Measurements from ENCODE around the gene IRF6. TPM values are rescaled to one million over a fixed set of nuclear protein-coding genes. Genes with fewer than 3 reads are reported as not detected.

Gene IRF6
- total and polyA plus RNA-seq, 2 of the 8 experiments (the other 6 are each of a cell fraction or from before 2014, with no cell fraction given): 9.6 to 13.4 TPM

DNA sequence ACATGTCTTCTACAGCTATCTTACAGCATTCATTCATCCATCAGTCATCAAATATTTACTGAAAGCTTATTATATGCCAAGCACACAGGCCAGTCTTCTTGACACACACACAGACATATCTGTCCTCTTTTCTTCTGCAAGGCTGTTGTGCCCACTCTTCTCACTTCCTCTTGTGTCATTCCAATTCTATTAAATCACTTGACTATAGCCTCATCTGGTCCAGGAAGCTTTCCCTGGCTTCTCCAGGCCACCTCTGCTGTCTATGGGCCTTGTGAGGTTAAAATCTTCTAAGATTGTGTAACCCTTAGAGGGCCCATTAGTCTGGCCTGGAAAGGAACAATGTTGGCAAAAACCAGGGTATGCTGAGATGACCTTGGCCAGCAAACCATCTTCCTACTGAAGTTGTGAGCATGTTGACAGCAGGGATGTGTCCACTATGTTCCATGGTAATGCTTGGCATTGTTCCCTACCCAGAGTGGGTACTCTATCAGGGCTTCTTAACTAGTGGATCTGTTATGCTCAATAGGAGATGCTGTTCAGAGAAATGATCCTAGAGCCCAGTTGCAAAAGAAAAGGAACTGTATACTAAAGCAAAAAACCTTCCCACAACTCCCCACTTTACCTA lies 44.8 kb downstream of the IRF6 start:
- CTCF ChIA-PET (ENCODE audit: partially characterized antibody): interaction anchor here (1.0 to 4.4 kb wide), 3 partner anchors 13 to 194 kb away, joined by 3 to 22 read pairs (median 6); no protein-coding TSS in a partner anchor
- no peak overlapping the region for H2BK12ac ChIP-seq (ENCODE audit: low read depth, low read length)
- no peak overlapping the region for H3K23ac ChIP-seq (ENCODE audit: insufficient read length)
- no peaks in the 10 kb centered on the region for H3K79me1 ChIP-seq (ENCODE audit: low read depth, low read length)
- H3K79me2 ChIP-seq (ENCODE audit: control insufficient read depth in 1 of 2, insufficient read depth in 2 of 2, low read length in 2 of 2): no peaks in the 10 kb centered on the region
- H3K14ac ChIP-seq (ENCODE audit: insufficient read length): no peak overlapping the region
- no peaks in the 10 kb centered on the region for H3K23me2 ChIP-seq (ENCODE audit: low read depth, low read length)
- no peaks in the 10 kb centered on the region for H3K36me3 ChIP-seq (ENCODE audit: control insufficient read depth in 2 of 4, insufficient read depth in 4 of 4, low read length in 3 of 4)
- no peak overlapping the region for H3K9ac ChIP-seq (replicated peaks in 1 of 4; ENCODE audit: extremely low read depth in 1 of 4, low read depth in 3 of 4, low read length in 3 of 4)
- no peak overlapping the region for H4K5ac ChIP-seq (ENCODE audit: insufficient read length, low read depth, low read length)
- H4K91ac ChIP-seq (replicated peaks; ENCODE audit: insufficient read length, low read length): no peak overlapping the region
- no peak overlapping the region for H3K18ac ChIP-seq (ENCODE audit: extremely low read depth, low read length)
- H3K4me2 ChIP-seq (ENCODE audit: insufficient read depth in 1 of 2, low read depth in 2 of 2, low read length in 2 of 2): no peak overlapping the region
- H2AK5ac ChIP-seq (ENCODE audit: low read depth, low read length): no peak overlapping the region
- H3K4ac ChIP-seq (replicated peaks; ENCODE audit: insufficient read length, low read depth, low read length): no peak overlapping the region
- no peak overlapping the region for H3K4me3 ChIP-seq (ENCODE audit: extremely low read depth in 1 of 4, insufficient read depth in 2 of 4, low read depth in 3 of 4, low read length in 4 of 4)
- H2AFZ ChIP-seq (ENCODE audit: low read length): no peak overlapping the region
- H4K20me1 ChIP-seq (replicated peaks in 1 of 2; ENCODE audit: control insufficient read depth in 1 of 2, insufficient read depth in 2 of 2, low read length in 2 of 2): no peaks in the 10 kb centered on the region
- H2BK15ac ChIP-seq (ENCODE audit: low read length): no peak overlapping the region
- no peak overlapping the region for H3K56ac ChIP-seq (replicated peaks; ENCODE audit: insufficient read length, low read depth, low read length)
- DNase-seq (ENCODE audit: low read depth in 1 of 2, low spot score in 2 of 2): no peak
- peaks cover 0 to 3% (median 0%) of the 10 kb centered on the region in 4 experiments; a peak in 2 of 7 replicates for H3K27me3 ChIP-seq (replicated peaks in 1 of 4; ENCODE audit: control insufficient read depth in 3 of 4, extremely low read depth in 1 of 4, insufficient read depth in 3 of 4, low read length in 3 of 4)
- no peak overlapping the region for H2BK120ac ChIP-seq (replicated peaks; ENCODE audit: low read depth, low read length)
- no peak overlapping the region for H2BK20ac ChIP-seq (ENCODE audit: low read length)
- H4K8ac ChIP-seq (ENCODE audit: extremely low read depth, insufficient read depth, low read length): no peak overlapping the region
- no peak overlapping the region for H3K27ac ChIP-seq (ENCODE audit: low read depth, low read length)
- POLR2A ChIA-PET (ENCODE audit: partially characterized antibody): interaction anchor here (1.3 kb wide), 1 partner anchor 8 kb away, joined by 3 read pairs; no protein-coding TSS in a partner anchor
- no peak overlapping the region for H2BK5ac ChIP-seq (ENCODE audit: low read depth, low read length)
- no peak for FAIRE-seq
- H3K4me1 ChIP-seq (replicated peaks in 1 of 4; ENCODE audit: control insufficient read depth in 3 of 4, insufficient read depth in 4 of 4, low read length in 3 of 4): no peaks in the 10 kb centered on the region; a peak in 1 of 7 replicates
- no peaks in the 10 kb centered on the region for H3K9me3 ChIP-seq (ENCODE audit: insufficient read depth in 2 of 2, low read depth in 1 of 2, low read length in 1 of 2)
- TF ChIP-seq FOSL1 (IDR thresholded peaks at IDR 0.05; ENCODE audit: insufficient read depth, low read depth, low read length): no peak
- TF ChIP-seq CEBPB (IDR thresholded peaks at IDR 0.05; ENCODE audit: low read depth, low read length): no peak
- no peak for TF ChIP-seq HDAC2 (IDR thresholded peaks at IDR 0.05; ENCODE audit: borderline replicate concordance in 1 of 2, low read depth in 2 of 2, low read length in 2 of 2)
- TF ChIP-seq HDAC6 (IDR thresholded peaks at IDR 0.05; ENCODE audit: low read depth, low read length): no peak
- TF ChIP-seq TEAD4 (IDR thresholded peaks at IDR 0.05; ENCODE audit: low read depth, low read length): no peak
- no peak for TF ChIP-seq ZNF274 (IDR thresholded peaks at IDR 0.05; ENCODE audit: borderline replicate concordance, extremely low read depth, low read length)
- no peak for TF ChIP-seq SIRT6 (IDR thresholded peaks at IDR 0.05; ENCODE audit: low read length)
- TF ChIP-seq SIN3A (conservative IDR thresholded peaks at IDR 0.05 in 1 of 2, IDR thresholded peaks at IDR 0.05 in 1 of 2; ENCODE audit: low read depth in 1 of 2, low read length in 2 of 2): no peak
- TF ChIP-seq PHF8 (conservative IDR thresholded peaks at IDR 0.05; ENCODE audit: low read depth, low read length): no peak

Data from H1 (cell line).